Renal pelvis (tissue), 4 donors: Measurements from ENCODE around the gene ANKMY2. TPM values are rescaled to one million over a fixed set of nuclear protein-coding genes. Genes with fewer than 3 reads are reported as not detected.
"Not testable (repeated sequence)": the region's sequence is repeated elsewhere in the genome, so short reads cannot be mapped to it uniquely, and the experiment has no call there.

Experiments
- DNase-seq: peaks from one replicate; pipeline ENCODE4 v3.0.0-alpha.2; 2013
- polyA plus RNA-seq, 3 donors: library from polyadenylated mRNA; unstranded; fragments of 120-200 nt; gene quantifications; one replicate each; pipeline ENCODE4 v1.2.1, GENCODE V29; 2013; ENCODE audit not compliant: insufficient read length in 3 of 3

ANKMY2 gene
- polyA plus RNA-seq, 3 donors: 30.7 to 32.6 (median 30.8) TPM

- DNase-seq: no peak
Measured at GRCh38 chr7:16638282-16639280, 7.0 kb downstream of the ANKMY2 start.

- DNase-seq: no peak
Measured at GRCh38 chr7:16637379-16637778, 8.2 kb downstream of the ANKMY2 start.

- DNase-seq: no peak
Measured at GRCh38 chr7:16636555-16637101, 8.9 kb downstream of the ANKMY2 start.

GRCh38 chr7:16634271-16634738, 11.2 kb downstream of the ANKMY2 start:
- no peak for DNase-seq

- DNase-seq: no peak
Measured at GRCh38 chr7:16630654-16631053, 14.9 kb downstream of the ANKMY2 start.

GRCh38 chr7:16627236-16627635, 18.3 kb downstream of the ANKMY2 start:
- no peak for DNase-seq

GRCh38 chr7:16626388-16626787, 19.2 kb downstream of the ANKMY2 start:
- DNase-seq: no peak

GRCh38 chr7:16619979-16620408, 25.6 kb downstream of the ANKMY2 start:
- no peak for DNase-seq

- DNase-seq: no peak
Measured at GRCh38 chr7:16616542-16616941, 29.0 kb downstream of the ANKMY2 start.

- no peak for DNase-seq
Measured at GRCh38 chr7:16616122-16616521, 29.4 kb downstream of the ANKMY2 start.

- DNase-seq: no peak
Measured at GRCh38 chr7:16615228-16615627, 30.3 kb downstream of the ANKMY2 start.

- no peak for DNase-seq
Measured at GRCh38 chr7:16611711-16612110, 33.8 kb downstream of the ANKMY2 start.

- DNase-seq: no peak
Measured at GRCh38 chr7:16609842-16610450, 35.6 kb downstream of the ANKMY2 start.

- DNase-seq: no peak
Measured at GRCh38 chr7:16606704-16607103, 38.9 kb downstream of the ANKMY2 start.

- no peak for DNase-seq
Measured at GRCh38 chr7:16604054-16604453, 41.5 kb downstream of the ANKMY2 start.

- DNase-seq: no peak
Measured at GRCh38 chr7:16603633-16604032, 41.9 kb downstream of the ANKMY2 start.

GRCh38 chr7:16599860-16600259, 45.7 kb downstream of the ANKMY2 start:
- DNase-seq: no peak

GRCh38 chr7:16598015-16598414, 47.5 kb downstream of the ANKMY2 start:
- DNase-seq: no peak

GRCh38 chr7:16595596-16595995, 50.0 kb downstream of the ANKMY2 start:
- not testable (repeated sequence) for DNase-seq

- DNase-seq: no peak
Measured at GRCh38 chr7:16594676-16595075, 50.9 kb downstream of the ANKMY2 start.

GRCh38 chr7:16594061-16594460, 51.5 kb downstream of the ANKMY2 start:
- DNase-seq: no peak

GRCh38 chr7:16592395-16592794, 53.2 kb downstream of the ANKMY2 start:
- DNase-seq: no peak

- no peak for DNase-seq
Measured at GRCh38 chr7:16590424-16590823, 55.1 kb downstream of the ANKMY2 start.
